Subcutaneous abdominal adipose tissue (tissue), 5 donors: ENCODE data around the gene FCHSD2.
"Not testable (repeated sequence)": the region's sequence is repeated elsewhere in the genome, so short reads cannot be mapped to it uniquely, and the experiment has no call there.

Experiments used
- H3K27ac ChIP-seq: one replicate; pipeline ENCODE4 v1.7.0; 2013; ENCODE audit warnings: low read depth, mild to moderate bottlenecking, inconsistent platforms, low read length, moderate library complexity
- H3K27me3 ChIP-seq, 5 donors: one replicate each; pipeline ENCODE4 v1.7.0; 2013; ENCODE audit warnings: low read length in 5 of 5, inconsistent platforms in 1 of 5; ENCODE audit not compliant: control insufficient read depth in 5 of 5, insufficient read depth in 4 of 5
- H3K36me3 ChIP-seq, 5 donors: one replicate each; pipeline ENCODE4 v1.7.0; 2013; ENCODE audit warnings: low read length in 5 of 5; ENCODE audit not compliant: control insufficient read depth in 5 of 5, insufficient read depth in 5 of 5
- H3K4me1 ChIP-seq, 5 donors: one replicate each; pipeline ENCODE4 v1.7.0; 2013; ENCODE audit warnings: low read length in 5 of 5, mild to moderate bottlenecking in 3 of 5, moderate library complexity in 1 of 5; ENCODE audit not compliant: control insufficient read depth in 5 of 5, insufficient read depth in 5 of 5
- H3K4me3 ChIP-seq, 5 donors: one replicate each; pipeline ENCODE4 v1.7.0; 2013; ENCODE audit warnings: low read length in 5 of 5, low read depth in 1 of 5
- H3K9ac ChIP-seq, 5 donors: one replicate each; pipeline ENCODE4 v1.7.0; 2013; ENCODE audit warnings: low read length in 5 of 5, mild to moderate bottlenecking in 4 of 5, moderate library complexity in 3 of 5
- H3K9me3 ChIP-seq, 5 donors: one replicate each; pipeline ENCODE4 v1.7.0; 2013; ENCODE audit warnings: low read length in 5 of 5; ENCODE audit not compliant: control insufficient read depth in 5 of 5
- donor health status: healthy.
- donor health status: healthy.
- donor health status: healthy.
- donor health status: healthy.
- donor health status: healthy.

The FCHSD2 gene

DNA sequence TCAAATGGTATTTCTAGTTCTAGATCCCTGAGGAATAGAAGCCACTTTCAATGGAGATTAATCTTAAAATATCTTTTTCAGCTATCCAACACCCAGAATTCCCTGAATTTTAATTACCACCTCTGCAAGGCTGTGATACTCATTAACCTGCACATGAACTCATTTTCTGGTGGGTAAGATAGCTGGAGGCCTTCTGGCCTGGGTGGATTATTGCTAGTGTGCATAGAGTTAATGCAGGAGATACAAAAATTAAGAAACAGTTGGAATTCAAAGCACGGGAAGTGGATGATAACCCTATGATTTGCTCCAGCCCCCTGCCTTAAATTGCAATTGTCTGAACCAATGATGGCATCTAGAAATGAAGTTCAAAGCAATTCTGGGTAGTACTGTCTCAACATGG lies 212.9 kb downstream of the FCHSD2 start:
- Histone ChIP-seq H3K9me3 (no peaks in the 10 kb centered on the region), H3K9ac (no peak overlapping the region), H3K27ac (no peak overlapping the region), H3K36me3 (peaks cover 0 to 2% (median 0%) of the 10 kb centered on the region in 5 donors), H3K4me3 (no peak overlapping the region), H3K4me1 (peaks cover 0 to 7% (median 0%) of the 10 kb centered on the region in 5 donors), H3K27me3 (no peaks in the 10 kb centered on the region)

- no peak overlapping the region for H3K27ac ChIP-seq
- H3K36me3 ChIP-seq = peaks cover 0 to 2% (median 0%) of the 10 kb centered on the region in 5 donors
- peaks cover 0 to 7% (median 2%) of the 10 kb centered on the region in 5 donors for H3K4me1 ChIP-seq
- H3K9ac ChIP-seq = no peak overlapping the region
- no peaks in the 10 kb centered on the region for H3K9me3 ChIP-seq
- H3K4me3 ChIP-seq = no peak overlapping the region
- H3K27me3 ChIP-seq = no peaks in the 10 kb centered on the region
These were observed 214.7 kb downstream of the FCHSD2 start for GRCh38 chr11:72927380-72927779.

DNA sequence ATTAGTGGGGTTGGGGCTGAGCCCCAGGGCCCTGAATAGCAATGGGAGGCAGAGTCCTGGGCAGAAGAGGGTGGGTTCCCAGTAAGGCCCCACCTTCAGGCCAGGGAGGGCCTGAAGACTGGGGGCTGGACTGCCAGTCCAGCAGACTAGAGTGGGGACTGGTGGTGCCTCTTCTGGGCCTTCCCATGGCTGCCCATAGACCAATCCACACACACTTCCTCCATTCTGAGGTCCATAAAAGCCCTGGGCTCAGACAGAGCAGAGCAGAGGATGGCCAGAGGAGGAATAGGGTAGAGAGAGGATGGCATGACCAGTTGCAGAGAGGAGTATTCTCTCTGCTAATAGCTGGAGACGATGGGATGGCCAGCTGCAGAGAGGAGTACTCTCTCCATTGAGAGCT lies 216.0 kb downstream of the FCHSD2 start:
- no peak overlapping the region for H3K27ac ChIP-seq
- H3K9ac ChIP-seq = no peak overlapping the region
- H3K9me3 ChIP-seq = no peaks in the 10 kb centered on the region
- H3K36me3 ChIP-seq = peaks cover 0 to 2% (median 0%) of the 10 kb centered on the region in 5 donors
- H3K4me1 ChIP-seq = peaks cover 0 to 13% (median 9%) of the 10 kb centered on the region in 5 donors
- H3K4me3 ChIP-seq = no peak overlapping the region
- H3K27me3 ChIP-seq = no peaks in the 10 kb centered on the region

DNA sequence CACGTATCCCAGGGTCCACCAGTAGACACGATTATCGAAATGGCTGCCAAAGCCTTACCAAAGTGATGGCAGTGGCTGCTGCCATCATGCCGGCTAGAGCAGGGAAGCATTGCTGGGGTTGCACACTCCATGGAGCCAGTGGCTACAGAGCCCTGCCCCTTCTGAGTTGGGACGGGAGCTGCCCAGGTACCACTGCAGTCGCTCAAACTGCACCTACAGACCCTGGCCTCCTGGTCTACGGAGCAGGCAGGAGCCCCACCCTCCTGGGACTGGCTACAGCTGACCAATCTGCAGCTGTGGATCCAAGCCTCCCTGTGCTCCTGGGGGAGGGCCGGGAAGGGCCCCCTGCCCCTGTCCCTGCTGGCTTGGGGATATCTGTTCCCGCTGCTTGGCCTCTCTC lies 216.5 kb downstream of the FCHSD2 start:
- Histone ChIP-seq H3K27me3 (no peaks in the 10 kb centered on the region), H3K4me1 (peaks cover 0 to 16% (median 13%) of the 10 kb centered on the region in 5 donors), H3K27ac (no peak overlapping the region), H3K4me3 (no peak overlapping the region), H3K36me3 (peaks cover 0 to 2% (median 0%) of the 10 kb centered on the region in 5 donors), H3K9ac (no peak overlapping the region), H3K9me3 (no peaks in the 10 kb centered on the region)

DNA sequence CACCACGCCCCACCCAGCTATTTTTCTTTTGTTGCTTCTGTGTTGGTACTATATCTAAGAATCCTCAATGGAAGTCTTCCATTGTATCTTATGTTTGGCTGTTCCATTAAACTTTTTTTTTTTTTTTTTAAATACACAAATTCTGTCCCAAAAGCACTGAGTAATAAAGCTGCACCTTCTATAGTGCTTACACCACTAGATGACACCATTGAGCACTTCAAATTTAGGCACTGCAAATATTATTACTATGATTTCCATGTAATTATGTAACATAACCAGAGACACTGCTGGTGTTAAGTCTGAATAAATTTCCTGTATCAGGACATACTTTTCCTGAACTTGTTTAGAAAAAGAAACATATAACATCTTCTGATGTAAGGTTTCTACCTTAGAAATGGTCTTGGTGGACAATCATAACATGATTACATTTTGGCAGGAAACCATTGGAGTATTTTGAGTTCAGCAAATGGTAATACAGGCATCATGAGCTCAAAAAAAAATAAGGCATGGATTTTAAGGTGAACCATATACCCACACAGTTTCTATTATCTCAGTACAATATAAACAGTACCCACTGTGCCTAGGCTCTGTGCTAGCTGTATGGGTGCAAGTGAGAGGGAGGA lies 217.4 kb downstream of the FCHSD2 start:
- no peak overlapping the region for H3K27ac ChIP-seq
- peaks cover 0 to 2% (median 0%) of the 10 kb centered on the region in 5 donors for H3K36me3 ChIP-seq
- H3K27me3 ChIP-seq = no peaks in the 10 kb centered on the region
- peaks cover 0 to 26% (median 20%) of the 10 kb centered on the region in 5 donors for H3K4me1 ChIP-seq
- no peak overlapping the region for H3K4me3 ChIP-seq
- no peak overlapping the region for H3K9ac ChIP-seq
- no peaks in the 10 kb centered on the region for H3K9me3 ChIP-seq

DNA sequence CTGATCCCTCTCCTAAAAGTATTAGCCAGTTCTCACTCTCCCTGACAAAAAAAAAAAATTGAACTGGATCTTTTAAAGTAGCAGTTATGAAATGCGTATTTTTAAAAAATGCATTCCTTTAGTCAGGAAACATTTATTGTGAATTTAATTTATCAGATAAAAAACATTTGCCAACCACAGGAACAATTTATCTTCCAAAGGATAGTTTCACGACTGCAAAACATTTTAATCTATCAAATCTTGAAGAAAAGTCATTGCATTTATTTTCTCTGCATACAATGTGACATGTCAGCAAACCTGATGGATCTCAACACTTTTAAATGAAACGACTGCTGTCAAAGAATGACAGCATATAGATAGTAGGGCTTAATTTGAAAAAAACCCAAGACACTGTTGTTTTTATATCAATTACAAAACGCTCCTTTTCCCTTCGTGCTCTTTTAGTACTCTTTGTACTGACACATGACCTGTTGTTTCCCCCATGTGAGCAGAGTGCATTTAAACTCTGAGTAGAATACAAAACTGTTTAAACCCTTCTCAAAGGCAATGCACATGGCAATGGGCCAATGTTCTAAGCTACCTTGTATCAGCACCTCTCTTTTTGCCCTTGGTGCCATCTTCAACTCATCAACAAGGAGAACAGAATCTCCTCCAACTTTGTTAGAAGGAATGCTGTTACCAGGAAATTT lies 220.9 kb downstream of the FCHSD2 start:
- Histone ChIP-seq H3K4me1 (peaks cover 0 to 29% (median 20%) of the 10 kb centered on the region in 5 donors), H3K9me3 (no peaks in the 10 kb centered on the region), H3K27ac (no peak overlapping the region), H3K27me3 (no peaks in the 10 kb centered on the region), H3K36me3 (peaks cover 0 to under 1% (median 0%) of the 10 kb centered on the region in 5 donors), H3K4me3 (no peak overlapping the region), H3K9ac (no peak overlapping the region)

- H3K36me3 ChIP-seq = no peaks in the 10 kb centered on the region
- no peak overlapping the region for H3K4me3 ChIP-seq
- peaks cover 0 to 29% (median 20%) of the 10 kb centered on the region in 5 donors for H3K4me1 ChIP-seq
- no peaks in the 10 kb centered on the region for H3K27me3 ChIP-seq
- H3K9me3 ChIP-seq = no peaks in the 10 kb centered on the region
- H3K9ac ChIP-seq = no peak overlapping the region
- H3K27ac ChIP-seq = peak overlapping the region; percentile 15
These were observed 222.1 kb downstream of the FCHSD2 start for GRCh38 chr11:72920001-72920400.

DNA sequence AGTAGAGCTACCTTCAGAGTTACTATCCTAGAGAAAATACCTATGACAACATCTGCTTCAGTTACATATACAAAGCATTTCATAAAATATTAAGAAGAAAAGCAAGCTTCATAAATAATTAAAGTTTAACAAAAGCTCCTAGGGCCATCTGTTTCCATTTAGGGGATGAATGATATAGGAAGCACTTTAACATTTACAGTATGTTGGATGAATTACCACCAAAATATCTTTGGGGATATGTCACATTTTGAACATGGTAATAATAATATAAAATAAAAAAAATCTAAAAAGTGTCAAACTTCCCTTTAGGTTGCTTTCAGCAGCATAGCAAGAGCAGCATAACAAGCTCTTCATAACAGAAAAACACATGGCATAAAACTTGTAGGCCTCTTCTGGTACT lies 223.3 kb downstream of the FCHSD2 start:
- no peak overlapping the region for H3K9ac ChIP-seq
- no peak overlapping the region for H3K4me3 ChIP-seq
- no peaks in the 10 kb centered on the region for H3K27me3 ChIP-seq
- H3K9me3 ChIP-seq = no peaks in the 10 kb centered on the region
- H3K36me3 ChIP-seq = no peaks in the 10 kb centered on the region
- no peak overlapping the region for H3K27ac ChIP-seq
- H3K4me1 ChIP-seq = peaks cover 0 to 29% (median 20%) of the 10 kb centered on the region in 5 donors

DNA sequence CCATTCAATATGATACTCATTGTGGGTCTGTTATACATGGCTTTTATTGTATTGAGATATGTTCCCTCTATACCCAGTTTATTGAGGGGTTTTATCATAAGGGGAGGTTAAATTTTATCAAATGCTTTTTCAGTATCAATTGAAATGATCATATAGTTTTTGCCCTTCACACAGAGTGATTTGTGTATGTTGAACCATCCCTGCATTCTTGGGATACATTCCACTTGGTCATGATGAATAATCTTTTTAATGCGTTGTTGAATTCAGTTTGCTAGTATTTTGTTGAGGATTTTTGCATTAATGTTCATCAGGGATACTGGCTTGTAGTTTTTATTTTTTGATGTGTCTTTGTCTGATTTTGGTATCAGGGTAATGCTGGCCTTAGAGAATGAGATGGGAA lies 229.9 kb downstream of the FCHSD2 start:
- Histone ChIP-seq H3K36me3 (no peaks in the 10 kb centered on the region), H3K4me3 (no peak overlapping the region), H3K9ac (no peak overlapping the region), H3K4me1 (no peaks in the 10 kb centered on the region), H3K9me3 (peaks cover 0 to 9% (median 0%) of the 10 kb centered on the region in 5 donors), H3K27me3 (no peaks in the 10 kb centered on the region), H3K27ac (no peak overlapping the region)

DNA sequence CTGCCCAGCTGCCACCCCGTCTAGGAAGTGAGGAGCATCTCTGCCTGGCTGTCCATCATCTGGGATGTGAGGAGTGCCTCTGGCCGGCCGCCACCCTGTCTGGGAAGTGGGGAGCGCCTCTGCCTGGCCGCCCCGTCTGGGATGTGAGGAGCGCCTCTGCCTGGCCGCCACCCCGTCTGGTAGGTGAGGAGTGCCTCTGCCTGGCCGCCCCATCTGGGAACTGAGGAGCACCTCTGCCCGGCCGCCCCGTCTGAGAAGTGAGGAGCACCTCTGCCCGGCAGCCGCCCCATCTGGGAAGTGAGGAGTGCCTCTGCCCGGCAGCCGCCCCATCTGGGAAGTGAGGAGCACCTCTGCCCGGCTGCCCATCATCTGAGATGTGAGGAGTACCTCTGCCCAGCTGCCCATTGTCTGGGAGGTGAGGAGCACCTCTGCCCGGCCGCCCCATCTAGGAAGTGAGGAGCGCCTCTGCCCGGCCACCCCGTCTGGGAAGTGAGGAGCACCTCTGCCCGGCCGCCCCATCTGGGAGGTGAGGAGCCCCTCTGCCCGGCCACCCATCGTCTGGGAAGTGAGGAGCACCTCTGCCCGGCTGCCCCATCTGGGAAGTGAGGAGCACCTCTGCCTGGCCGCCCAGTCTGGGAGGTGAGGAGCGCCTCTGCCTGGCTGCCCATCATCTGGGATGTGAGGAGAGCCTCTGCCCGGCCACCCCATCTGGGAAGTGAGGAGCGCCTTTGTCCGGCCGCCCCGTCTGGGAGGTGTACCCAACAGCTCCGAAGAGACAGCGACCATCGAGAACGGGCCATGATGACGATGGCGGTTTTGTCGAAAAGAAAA lies 232.3 kb downstream of the FCHSD2 start:
- not testable (repeated sequence) for H3K27me3 ChIP-seq, H3K4me1 ChIP-seq, H3K4me3 ChIP-seq, H3K9me3 ChIP-seq, H3K27ac ChIP-seq, H3K9ac ChIP-seq, H3K36me3 ChIP-seq
